B cell (primary cell): Measurements from ENCODE around the gene DDA1. TPM values are rescaled to one million over a fixed set of nuclear protein-coding genes. Genes with fewer than 3 reads are reported as not detected.
A peak's percentile ranks its signal among the peaks of the same experiment; 100 is the strongest.

ENCODE experiments used
- ATAC-seq: fragments of 200-7000 bp; cut with Tn5 transposase; one replicate; pipeline ENCODE4 v1.10.0; 2021; ENCODE audit warnings: low read depth, mild to moderate bottlenecking, moderate number of reproducible peaks, moderate library complexity
- CTCF ChIA-PET: fragments of 350-600 bp; sonication (Branson Sonifier 250); formaldehyde crosslinking; loops from one replicate; lab custom pipeline; 2021; ENCODE audit warnings: antibody characterized with exemption, inconsistent platforms; lab: Charles Lee
- POLR2A ChIA-PET: fragments of 350-600 bp; sonication (Branson Sonifier 250); formaldehyde crosslinking; loops from one replicate; lab custom pipeline; 2021; ENCODE audit warnings: antibody characterized with exemption; lab: Charles Lee
- DNase-seq: peaks from one replicate; pipeline ENCODE4 v3.0.0; 2013
- H2AFZ ChIP-seq: 2 replicates; pipeline ENCODE4 v1.6.1; 2012; ENCODE audit warnings: mild to moderate bottlenecking, low read depth, low read length; ENCODE audit not compliant: insufficient read depth, poor library complexity, severe bottlenecking
- H3K27ac ChIP-seq, 2 donors: 1 replicate in 1 of 2; 2 replicates in 1 of 2; pipeline ENCODE4 v1.5.1; 2012 to 2013; ENCODE audit warnings: low read length in 2 of 2, mild to moderate bottlenecking in 2 of 2, moderate library complexity in 1 of 2
- H3K27me3 ChIP-seq, 4 experiments: fragments of 200-600 bp in 1 of 4; sonication (generic) in 1 of 4; replicated peaks in 1 of 4; 1 replicate in 2 of 4; 2 replicates in 2 of 4; pipeline versions ENCODE4 v1.6.1 to v1.7.0; 2013 to 2016; ENCODE audit warnings: low read length in 3 of 4, mild to moderate bottlenecking in 2 of 4, mixed read lengths in 1 of 4, moderate library complexity in 1 of 4; ENCODE audit not compliant: insufficient read depth in 4 of 4, control insufficient read depth in 3 of 4; ENCODE audit errors: control extremely low read depth in 1 of 4
- H3K36me3 ChIP-seq, 2 experiments: replicated peaks in 1 of 2; 1 replicate in 1 of 2; 2 replicates in 1 of 2; pipeline versions ENCODE4 v1.6.1 to v1.7.1; 2013; ENCODE audit warnings: low read length in 1 of 2; ENCODE audit not compliant: insufficient read depth in 2 of 2, control insufficient read depth in 1 of 2; ENCODE audit errors: control extremely low read depth in 1 of 2, extremely low read depth in 1 of 2
- H3K4me1 ChIP-seq, 2 donors: fragments of 200-600 bp in 1 of 2; sonication (generic) in 1 of 2; 1 replicate in 1 of 2; 2 replicates in 1 of 2; pipeline versions ENCODE4 v1.5.1 to v1.6.1; 2013 to 2017; ENCODE audit warnings: low read length in 2 of 2; ENCODE audit not compliant: control insufficient read depth in 2 of 2, insufficient read depth in 2 of 2
- H3K4me2 ChIP-seq: replicated peaks from 2 replicates; pipeline ENCODE3; 2012; ENCODE audit warnings: mild to moderate bottlenecking, low read depth, low read length; ENCODE audit not compliant: poor library complexity, severe bottlenecking
- H3K4me3 ChIP-seq, 5 experiments: fragments of 200-600 bp in 1 of 5; sonication (generic) in 1 of 5; 1 replicate in 3 of 5; 2 replicates in 2 of 5; pipeline versions ENCODE4 v1.5.1 to v1.7.0; 2011 to 2016; ENCODE audit warnings: low read length in 4 of 5, mild to moderate bottlenecking in 4 of 5, low read depth in 2 of 5, control low read depth in 1 of 5, moderate library complexity in 1 of 5; ENCODE audit not compliant: insufficient read depth in 1 of 5; ENCODE audit errors: control extremely low read depth in 1 of 5, extremely low read depth in 1 of 5
- H3K79me2 ChIP-seq: fragments of 200-600 bp; sonication (generic); one replicate; pipeline ENCODE4 v1.6.0; 2016; ENCODE audit warnings: low read length; ENCODE audit not compliant: control insufficient read depth, insufficient read depth
- H3K9ac ChIP-seq: fragments of 200-600 bp; sonication (generic); 2 replicates; pipeline ENCODE4 v1.6.1; 2017; ENCODE audit warnings: mild to moderate bottlenecking, low read length, moderate library complexity
- H3K9me3 ChIP-seq, 3 donors: one replicate each; pipeline versions ENCODE4 v1.6.1 to v1.7.1; 2013; ENCODE audit warnings: low read length in 2 of 3; ENCODE audit not compliant: control insufficient read depth in 2 of 3, insufficient read depth in 1 of 3; ENCODE audit errors: control extremely low read depth in 1 of 3
- H4K20me1 ChIP-seq: 2 replicates; pipeline ENCODE4 v1.6.0; 2012; ENCODE audit warnings: mild to moderate bottlenecking, low read length; ENCODE audit not compliant: insufficient read depth, control insufficient read depth, poor library complexity, severe bottlenecking
- H3K27ac Mint-ChIP-seq: one replicate; pipeline ENCODE4 v1.8.0; 2021; ENCODE audit warnings: mixed read lengths
- H3K27me3 Mint-ChIP-seq: one replicate; pipeline ENCODE4 v1.8.0; 2021; ENCODE audit warnings: mixed read lengths
- H3K4me1 Mint-ChIP-seq: one replicate; pipeline ENCODE4 v1.8.0; 2021; ENCODE audit warnings: mixed read lengths
- H3K4me3 Mint-ChIP-seq: one replicate; pipeline ENCODE4 v1.8.0; 2021; ENCODE audit warnings: mixed read lengths
- H3K9me3 Mint-ChIP-seq: one replicate; pipeline ENCODE4 v1.8.0; 2022; ENCODE audit warnings: mixed read lengths; ENCODE audit not compliant: insufficient read depth
- EZH2 ChIP-seq: IDR thresholded peaks from 2 replicates; pipeline ENCODE4 v1.6.1; 2012; ENCODE audit warnings: borderline replicate concordance, low read depth, mild to moderate bottlenecking, moderate library complexity, low read length; ENCODE audit not compliant: insufficient read depth, poor library complexity, severe bottlenecking
- WGBS: methylation state at CpG from one replicate; pipeline ENCODE4 v1.1.5; 2013; ENCODE audit warnings: missing lambda C conversion rate; ENCODE audit not compliant: insufficient coverage; 5-methylcytosine and 5-hydroxymethylcytosine counted together
- intact Hi-C: fragments of 100-400 bp; cut with micrococcal nuclease; formaldehyde crosslinking; loops from one replicate; pipeline ENCODE4 v1.10.0; 2022
- polyA plus RNA-seq: library from polyadenylated mRNA; depleted of rRNA; stranded (reverse); fragments of >200 nt; gene quantifications from 2 replicates; pipeline ENCODE4 v1.2.3, GENCODE V29; 2012
- total RNA-seq, 2 donors: library from RNA; stranded (reverse); fragments of 120-200 nt in 1 of 2; gene quantifications; 1 replicate in 1 of 2; 2 replicates in 1 of 2; pipeline versions ENCODE4 v1.2.3 to v1.2.4, GENCODE V29; 2013 to 2022
- TF ChIP-seq, protein P1 (sequence below): fragments of 200-600 bp; IDR thresholded peaks from one replicate; pipeline ENCODE4 v1.8.0; 2022; ENCODE audit warnings: antibody characterized with exemption, mild to moderate bottlenecking

The DDA1 gene
- total and polyA plus RNA-seq, 2 donors (not counting 1 experiment from before 2014, with no cell fraction given): 38.4 TPM

DNA sequence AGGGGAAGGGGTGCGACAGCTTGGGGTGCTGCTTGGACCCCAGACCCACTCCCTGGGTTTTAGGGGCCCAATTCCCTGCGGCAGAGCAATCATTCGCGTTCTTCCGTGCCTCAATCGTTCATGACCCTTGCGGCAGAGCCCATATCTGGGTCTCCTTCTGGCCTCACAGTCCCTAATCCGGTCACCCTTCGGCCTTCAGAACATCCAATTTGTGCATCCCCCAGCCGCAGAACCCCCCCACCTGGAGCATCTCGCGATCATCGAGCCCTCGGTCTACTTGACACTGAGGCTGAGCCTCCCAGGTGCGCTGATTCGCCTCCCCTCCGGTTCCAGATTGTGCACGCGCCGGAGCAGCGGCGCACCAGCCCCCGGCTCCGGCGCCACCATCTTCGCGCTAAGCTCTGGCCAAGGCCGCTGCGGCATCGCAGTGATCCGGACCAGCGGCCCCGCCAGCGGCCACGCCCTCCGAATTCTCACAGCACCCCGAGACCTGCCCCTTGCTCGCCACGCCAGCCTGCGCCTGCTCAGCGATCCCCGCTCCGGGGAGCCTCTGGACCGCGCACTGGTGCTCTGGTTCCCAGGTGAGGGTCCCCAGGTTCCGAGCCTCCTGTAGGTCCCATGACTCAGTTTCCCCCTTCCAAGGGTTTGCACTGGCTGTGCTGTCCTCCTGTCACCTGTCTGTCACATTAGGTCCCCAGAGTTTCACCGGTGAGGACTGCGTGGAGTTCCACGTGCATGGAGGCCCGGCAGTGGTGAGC lies 28.5 kb downstream of the DDA1 start:
- TF ChIP-seq, protein P1, sequence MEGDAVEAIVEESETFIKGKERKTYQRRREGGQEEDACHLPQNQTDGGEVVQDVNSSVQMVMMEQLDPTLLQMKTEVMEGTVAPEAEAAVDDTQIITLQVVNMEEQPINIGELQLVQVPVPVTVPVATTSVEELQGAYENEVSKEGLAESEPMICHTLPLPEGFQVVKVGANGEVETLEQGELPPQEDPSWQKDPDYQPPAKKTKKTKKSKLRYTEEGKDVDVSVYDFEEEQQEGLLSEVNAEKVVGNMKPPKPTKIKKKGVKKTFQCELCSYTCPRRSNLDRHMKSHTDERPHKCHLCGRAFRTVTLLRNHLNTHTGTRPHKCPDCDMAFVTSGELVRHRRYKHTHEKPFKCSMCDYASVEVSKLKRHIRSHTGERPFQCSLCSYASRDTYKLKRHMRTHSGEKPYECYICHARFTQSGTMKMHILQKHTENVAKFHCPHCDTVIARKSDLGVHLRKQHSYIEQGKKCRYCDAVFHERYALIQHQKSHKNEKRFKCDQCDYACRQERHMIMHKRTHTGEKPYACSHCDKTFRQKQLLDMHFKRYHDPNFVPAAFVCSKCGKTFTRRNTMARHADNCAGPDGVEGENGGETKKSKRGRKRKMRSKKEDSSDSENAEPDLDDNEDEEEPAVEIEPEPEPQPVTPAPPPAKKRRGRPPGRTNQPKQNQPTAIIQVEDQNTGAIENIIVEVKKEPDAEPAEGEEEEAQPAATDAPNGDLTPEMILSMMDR: no peak
- TF ChIP-seq EZH2: no peak
- Histone ChIP-seq H3K9ac (peak overlapping the region; percentile 90), H4K20me1 (no peaks in the 10 kb centered on the region), H3K79me2 (peaks cover 9% of the 10 kb centered on the region), H3K4me2 (peak overlapping the region; percentile 99), H2AFZ (peak overlapping the region; percentile 100), H3K4me3 (peak overlapping the region; percentile 43 to 97 (median 79)), H3K27ac (peak overlapping the region in 1 of 2 donors; percentile 63), H3K27me3 (no peaks in the 10 kb centered on the region), H3K9me3 (peaks cover 0 to 5% (median 0%) of the 10 kb centered on the region in 3 donors), H3K4me1 (peaks cover 19 to 33% of the 10 kb centered on the region in 2 donors), H3K36me3 (no peaks in the 10 kb centered on the region)
- H3K27ac Mint-ChIP-seq: peak overlapping the region; percentile 92
- ATAC-seq: no peak
- H3K4me3 Mint-ChIP-seq: peak overlapping the region; percentile 92
- no peaks in the 10 kb centered on the region for H3K27me3 Mint-ChIP-seq
- CTCF ChIA-PET: interaction anchor here (0.9 kb wide), 1 partner anchor 29 kb away, joined by 3 read pairs; the partner anchor contains the start of gene DDA1
- H3K4me1 Mint-ChIP-seq: peaks cover 40% of the 10 kb centered on the region
- 7% methylated on average over 50 of the region's 50 CpGs for WGBS
- intact Hi-C loops: loop anchor here (1.0 kb wide), 7 partner anchors 29 to 131 kb away; partner anchors contain the start of genes BABAM1, BST2, DDA1 and USE1
- DNase-seq: no peak
- POLR2A ChIA-PET: interaction anchor here (0.9 kb wide), 1 partner anchor 81 kb away, joined by 3 read pairs; the partner anchor contains the start of gene MVB12A
- no peaks in the 10 kb centered on the region for H3K9me3 Mint-ChIP-seq
